ENCODE data around the gene ZC3H18. TPM values are rescaled to one million over a fixed set of nuclear protein-coding genes. Genes with fewer than 3 reads are reported as not detected.

ZC3H18 gene
- total RNA-seq, 1 experiment from 2014 or later, result 12.6 TPM

DNA sequence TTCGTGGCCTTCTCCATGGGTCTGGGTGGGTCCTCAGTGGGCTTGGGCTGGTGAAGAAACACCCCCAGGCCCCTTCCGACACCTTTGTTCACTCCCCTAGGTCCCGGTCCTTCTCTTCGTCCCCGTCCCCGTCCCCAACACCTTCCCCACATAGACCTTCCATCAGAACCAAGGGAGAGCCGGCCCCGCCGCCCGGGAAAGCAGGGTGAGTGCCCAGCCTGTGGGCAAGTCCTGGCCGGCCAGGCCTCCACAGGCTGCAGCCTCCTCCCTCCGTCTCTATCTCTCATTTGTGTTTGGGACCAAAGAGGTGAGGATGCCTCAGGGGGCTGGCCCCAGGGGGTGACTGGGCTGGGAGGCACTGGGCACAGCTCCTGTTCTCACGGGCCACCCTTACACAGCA lies 53.7 kb downstream of the ZC3H18 start:
- DNase-seq (ENCODE audit: low read depth), result no peak

DNA sequence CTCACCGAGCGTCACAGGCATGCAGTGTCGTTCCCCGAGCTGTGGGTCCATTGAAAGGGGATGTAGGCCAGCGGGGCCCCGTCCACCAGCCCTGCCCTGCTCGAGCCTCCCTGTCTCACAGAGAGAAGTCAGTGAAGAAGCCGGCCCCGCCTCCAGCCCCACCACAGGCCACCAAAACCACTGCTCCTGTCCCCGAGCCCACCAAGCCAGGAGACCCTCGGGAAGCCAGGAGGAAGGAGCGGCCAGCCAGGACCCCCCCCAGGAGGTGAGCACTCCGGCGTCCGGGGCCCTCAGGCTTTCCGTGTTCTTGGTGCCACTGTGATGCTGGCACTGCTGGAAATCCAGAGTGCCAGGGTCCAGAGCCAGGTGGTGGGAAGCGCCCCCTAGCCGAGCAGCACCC lies 54.3 kb downstream of the ZC3H18 start:
- DNase-seq (ENCODE audit: low read depth), result no peak

DNA sequence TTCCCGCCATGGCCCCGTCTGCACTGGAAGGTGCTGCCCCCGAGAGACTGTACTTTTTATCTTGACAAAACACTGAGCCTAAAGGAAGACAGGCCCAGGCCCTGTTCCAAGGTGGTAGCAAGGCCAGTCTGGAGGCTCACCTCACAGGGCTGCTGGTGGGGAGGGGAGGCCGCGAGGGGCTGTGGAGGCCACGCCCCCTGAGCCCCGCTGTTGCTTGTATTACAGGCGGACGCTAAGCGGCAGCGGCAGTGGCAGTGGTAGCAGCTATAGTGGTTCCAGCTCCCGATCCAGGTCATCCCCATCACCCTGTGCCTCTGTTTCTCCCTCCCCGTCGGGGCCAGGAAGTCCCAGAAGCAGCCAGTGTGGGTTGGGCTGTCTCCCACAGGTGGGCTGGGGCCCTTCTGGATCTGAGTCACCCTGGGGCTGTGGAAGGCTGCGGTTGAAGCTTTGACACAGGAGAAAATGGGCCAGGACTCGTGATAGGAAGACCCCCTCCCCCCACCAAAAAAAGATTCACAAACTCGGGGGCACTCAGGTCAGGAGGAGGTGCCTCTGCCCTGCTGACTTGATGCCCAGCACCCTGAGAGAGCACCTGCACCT lies 54.9 kb downstream of the ZC3H18 start:
- DNase-seq (ENCODE audit: low read depth), result no peak

DNA sequence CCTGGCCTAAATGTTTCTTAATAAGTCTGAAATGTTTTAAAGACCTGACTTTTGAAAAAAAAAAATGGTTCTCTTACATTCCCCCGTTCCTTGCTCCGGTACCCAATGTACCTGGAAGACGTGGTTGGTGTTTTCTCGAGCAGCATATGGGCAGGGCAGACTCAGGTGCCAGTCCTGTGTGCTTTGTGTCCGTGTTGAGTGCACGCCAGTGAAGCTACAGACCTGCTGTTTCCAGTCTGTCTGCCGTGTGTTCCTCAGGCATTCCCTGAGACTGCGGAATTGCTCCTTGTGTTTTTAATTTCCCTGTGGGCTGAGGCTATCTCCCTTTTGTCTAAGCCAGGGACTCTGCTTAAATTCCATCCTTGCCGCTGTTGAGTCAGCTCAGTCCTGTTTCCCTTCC lies 56.4 kb downstream of the ZC3H18 start:
- DNase-seq (ENCODE audit: low read depth), result no peak

DNA sequence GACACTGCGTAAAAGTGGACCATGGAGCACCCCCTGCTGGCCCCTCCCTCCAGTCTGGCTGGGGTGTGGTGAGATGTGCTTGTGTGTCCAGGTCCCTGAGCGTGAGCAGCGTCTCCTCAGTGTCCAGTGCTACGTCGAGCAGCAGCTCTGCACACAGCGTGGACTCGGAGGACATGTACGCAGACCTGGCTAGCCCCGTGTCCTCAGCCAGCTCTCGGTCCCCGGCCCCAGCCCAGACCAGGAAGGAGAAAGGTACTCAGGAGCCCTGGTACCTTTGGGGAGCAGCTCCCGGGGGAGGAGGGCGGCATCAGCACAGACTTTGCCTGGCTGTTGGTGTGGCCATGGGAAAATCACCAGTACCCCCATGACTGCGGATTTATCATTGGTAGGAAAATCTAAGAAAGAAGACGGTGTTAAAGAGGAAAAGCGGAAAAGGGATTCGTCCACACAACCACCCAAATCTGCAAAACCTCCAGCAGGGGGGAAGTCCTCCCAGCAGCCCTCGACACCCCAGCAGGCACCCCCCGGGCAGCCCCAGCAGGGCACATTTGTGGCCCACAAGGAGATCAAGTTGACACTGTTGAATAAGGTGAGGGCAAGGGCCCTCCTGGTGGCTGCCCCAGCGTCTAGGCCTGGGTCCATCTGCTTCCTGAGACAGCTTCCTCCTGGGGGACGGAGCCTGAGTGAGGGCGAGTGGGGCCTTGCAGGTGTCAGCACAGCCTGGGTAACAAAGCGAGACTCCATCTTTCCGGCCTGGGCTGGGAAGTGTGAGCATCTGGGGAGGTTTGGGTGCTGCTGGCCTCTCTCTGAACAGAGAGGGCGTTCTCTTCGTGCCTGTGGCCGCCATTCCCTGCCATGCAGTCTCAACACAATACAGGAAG lies 57.6 kb downstream of the ZC3H18 start:
- DNase-seq (ENCODE audit: low read depth), result no peak

DNA sequence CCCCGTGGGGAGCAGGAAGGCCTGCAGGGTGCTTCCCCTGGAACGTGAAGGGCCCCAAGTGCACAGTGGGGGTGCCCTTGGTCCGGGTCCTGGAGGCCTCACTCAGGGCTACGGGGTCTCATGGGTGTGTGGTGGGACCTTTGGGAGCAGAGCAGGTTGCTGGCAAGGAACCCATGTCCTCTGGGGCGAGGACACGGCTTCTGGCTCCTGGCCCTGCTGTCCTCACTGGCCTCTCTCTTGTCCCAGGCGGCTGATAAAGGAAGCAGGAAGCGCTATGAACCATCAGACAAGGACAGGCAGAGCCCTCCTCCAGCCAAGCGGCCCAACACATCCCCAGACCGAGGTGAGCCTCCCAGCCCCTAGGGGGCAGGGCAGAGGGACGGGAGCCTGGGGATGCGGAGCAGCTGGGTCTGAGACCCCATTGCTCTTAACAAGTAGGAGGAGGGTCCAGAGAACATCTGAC lies 58.3 kb downstream of the ZC3H18 start:
- no peak for DNase-seq (ENCODE audit: low read depth)

DNA sequence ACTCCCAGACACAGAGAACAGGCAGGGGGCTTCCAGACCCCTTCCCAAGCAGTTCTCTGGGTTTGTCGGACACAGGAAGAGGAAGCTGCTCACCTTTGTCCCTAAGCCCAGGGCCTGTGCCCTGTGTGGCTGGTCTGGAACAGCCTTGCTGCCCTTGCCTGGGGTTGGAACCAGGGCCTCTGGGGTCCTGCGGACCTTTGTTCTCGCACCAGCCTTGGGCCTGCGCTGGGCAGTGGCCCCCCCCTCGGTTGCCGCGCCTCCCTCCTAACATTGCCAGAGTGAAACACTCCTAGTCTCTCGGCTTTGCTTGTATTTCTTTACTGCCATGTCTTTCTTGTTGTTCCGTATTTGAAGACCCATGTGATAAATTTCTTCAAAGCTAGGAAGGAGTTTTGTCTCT lies 59.6 kb downstream of the ZC3H18 start:
- no peak for DNase-seq (ENCODE audit: low read depth)

DNA sequence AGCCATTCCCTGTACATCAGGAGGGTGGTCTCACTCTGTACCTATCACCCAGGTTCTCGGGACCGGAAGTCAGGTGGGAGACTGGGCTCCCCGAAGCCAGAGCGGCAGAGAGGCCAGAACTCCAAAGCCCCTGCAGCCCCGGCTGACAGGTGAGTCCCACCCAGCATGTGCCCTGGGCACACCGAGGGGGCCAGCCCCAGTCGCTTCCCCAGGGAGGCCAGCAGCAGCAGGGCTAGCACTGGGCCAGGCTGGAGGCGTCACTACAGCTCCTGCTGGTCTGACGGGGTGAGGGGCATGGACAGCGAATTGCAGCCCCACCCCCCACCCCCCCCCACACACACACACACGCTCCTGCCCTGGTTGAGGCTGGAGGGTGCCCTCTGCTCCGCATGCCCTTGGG lies 60.2 kb downstream of the ZC3H18 start:
- no peak for DNase-seq (ENCODE audit: low read depth)

DNA sequence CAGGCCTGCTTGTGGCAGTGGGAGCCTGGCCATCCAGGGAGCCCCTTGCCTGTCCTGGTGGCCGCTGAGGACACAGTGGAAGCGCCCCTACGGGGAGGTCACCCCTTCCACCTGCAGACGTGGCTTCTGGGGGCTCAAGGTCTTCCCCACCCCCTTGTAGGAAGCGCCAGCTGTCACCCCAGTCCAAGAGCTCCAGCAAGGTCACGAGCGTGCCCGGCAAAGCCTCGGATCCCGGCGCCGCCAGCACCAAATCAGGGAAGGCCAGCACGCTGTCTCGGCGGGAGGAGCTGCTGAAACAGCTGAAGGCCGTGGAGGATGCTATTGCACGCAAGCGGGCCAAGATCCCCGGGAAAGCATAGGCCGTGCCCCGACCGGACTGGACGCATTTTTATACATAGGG lies 60.7 kb downstream of the ZC3H18 start:
- no peak for DNase-seq (ENCODE audit: low read depth)

DNA sequence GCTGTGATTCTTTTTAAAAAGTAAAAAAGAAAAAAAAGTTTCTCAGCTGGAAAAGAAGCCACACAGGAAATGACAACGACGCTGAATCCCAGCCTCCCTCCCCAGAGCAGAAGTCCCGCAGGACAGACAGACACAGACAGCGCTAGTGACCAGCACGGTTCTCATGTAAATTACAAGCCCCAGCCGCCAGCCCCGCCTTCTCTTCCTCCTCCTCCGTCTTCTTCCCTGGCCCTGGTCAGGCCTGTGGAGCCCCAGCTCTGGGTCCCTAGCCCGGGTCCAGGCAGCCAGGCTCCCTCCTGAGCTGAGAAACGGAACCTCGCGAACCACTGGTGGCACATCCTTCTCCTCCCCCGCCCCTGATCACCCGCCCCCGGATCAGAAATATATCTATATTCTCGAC lies 61.2 kb downstream of the ZC3H18 start:
- DNase-seq (ENCODE audit: low read depth), result no peak

DNA sequence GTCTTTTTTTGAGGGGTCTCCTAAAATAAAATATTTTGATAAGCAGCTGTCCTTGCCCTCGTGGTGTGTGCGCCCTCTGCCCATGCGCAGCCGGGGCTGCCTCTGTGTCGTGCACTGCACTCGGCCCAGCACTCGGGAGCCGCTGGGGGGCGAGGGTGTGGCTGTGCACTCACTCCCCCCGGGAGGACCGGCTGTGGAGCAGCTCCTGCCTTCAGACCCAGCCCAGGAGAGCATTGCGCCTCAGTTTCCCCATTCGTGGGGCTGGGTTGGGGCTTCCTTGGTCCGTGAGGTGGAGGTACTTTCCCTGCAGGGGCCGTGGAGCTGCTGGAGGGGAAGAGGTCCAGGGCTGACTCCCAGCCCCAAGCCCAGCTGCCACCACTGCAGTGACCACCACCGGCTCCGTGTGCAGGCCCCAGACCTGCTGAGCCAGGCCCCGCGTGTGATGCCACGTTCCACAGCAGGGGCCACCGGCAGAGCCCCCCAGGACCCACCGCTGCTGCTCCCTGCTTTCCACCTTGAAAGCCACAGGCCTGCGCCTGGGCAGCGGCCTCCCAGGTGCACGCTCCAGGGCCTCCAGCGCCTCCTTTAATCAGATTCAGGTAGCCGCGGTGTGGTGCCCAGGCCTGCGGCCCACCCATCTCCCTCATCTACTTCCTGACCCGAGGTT lies 61.9 kb downstream of the ZC3H18 start:
- DNase-seq (ENCODE audit: low read depth), result no peak

DNA sequence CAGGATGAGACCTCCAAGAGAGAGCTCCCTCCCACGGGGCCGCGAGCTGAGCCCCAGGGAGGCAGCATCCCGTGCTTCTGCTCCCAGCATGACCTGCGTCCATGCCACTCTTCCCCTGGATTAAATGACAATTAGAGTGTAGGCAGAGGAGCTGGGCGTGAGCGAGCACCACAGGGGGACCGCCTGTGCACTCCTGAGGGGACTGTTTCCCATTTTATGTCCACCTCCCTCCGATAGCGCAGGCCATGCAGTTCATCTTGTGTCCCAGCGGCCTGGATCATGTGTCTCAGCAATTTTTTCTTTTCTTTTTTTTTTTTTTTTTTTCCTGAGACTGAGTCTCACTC lies 62.4 kb downstream of the ZC3H18 start:
- no peak for DNase-seq (ENCODE audit: low read depth)

DNA sequence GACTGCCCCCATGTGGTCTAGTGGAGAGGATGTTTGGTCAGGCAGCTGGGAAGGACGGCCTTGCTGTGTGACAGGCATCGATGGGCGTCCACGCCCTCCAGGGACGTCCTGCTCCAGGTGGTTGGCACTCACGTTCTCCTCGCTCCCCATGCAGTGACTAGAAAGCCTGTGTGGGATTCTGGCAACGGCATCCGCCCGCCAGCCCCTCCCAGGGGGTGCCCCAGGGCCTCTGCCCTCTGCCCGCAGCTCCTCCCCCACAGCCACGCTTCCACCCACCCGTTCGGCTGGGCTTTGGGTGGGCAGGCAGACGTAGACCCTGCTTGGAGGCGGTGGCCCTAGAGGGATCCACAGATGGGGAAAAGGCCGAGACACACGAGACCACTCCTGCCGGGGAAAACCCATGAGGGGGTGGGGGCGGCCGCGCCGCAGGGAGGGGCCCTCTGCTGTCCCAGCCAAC lies 63.5 kb downstream of the ZC3H18 start:
- DNase-seq (ENCODE audit: low read depth), result peak; percentile 42

DNA sequence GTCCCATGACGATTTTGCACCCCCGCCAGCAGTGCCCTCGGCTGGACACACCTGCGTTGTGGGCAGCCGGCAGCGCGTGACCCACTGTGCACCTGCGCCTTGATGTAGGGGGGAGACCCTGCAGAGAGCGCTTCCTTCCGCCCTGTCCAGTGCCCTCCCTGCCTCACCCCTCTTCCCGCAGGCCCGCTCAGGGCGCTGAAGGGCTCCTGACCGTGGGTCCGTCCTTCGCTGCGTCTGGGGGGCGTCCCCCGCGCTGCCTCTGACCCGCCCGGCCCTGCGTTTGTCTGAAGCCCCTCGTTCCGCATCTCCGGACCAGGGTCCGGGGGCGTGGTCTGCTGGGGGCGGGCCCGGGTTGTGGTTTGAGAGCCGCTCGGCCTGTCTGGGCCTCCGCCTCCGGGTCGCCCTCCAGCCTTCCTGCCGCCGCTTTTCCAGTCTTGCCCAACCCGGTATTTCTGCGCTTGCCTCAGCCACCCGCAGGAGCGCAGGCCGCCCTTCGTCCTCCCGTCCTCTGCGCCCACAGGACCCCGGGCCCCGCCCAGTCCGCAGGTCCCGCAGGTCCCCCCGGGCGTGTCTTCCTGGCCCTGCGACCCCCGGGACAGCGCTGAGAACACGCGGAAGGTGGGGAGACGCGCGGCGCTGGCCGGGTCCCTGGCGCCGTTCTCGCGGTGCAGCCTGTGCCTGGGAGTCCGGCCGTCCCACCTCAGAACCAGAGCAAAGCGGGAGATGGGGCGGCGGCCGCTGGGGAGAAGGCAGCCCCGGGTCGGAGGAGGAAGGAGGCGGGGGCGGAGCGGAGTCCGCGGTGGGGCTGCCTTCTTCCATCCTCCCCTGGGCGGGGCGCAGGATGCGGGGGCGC lies 64.2 kb downstream of the ZC3H18 start:
- DNase-seq (ENCODE audit: low read depth), result peak; percentile 75

DNA sequence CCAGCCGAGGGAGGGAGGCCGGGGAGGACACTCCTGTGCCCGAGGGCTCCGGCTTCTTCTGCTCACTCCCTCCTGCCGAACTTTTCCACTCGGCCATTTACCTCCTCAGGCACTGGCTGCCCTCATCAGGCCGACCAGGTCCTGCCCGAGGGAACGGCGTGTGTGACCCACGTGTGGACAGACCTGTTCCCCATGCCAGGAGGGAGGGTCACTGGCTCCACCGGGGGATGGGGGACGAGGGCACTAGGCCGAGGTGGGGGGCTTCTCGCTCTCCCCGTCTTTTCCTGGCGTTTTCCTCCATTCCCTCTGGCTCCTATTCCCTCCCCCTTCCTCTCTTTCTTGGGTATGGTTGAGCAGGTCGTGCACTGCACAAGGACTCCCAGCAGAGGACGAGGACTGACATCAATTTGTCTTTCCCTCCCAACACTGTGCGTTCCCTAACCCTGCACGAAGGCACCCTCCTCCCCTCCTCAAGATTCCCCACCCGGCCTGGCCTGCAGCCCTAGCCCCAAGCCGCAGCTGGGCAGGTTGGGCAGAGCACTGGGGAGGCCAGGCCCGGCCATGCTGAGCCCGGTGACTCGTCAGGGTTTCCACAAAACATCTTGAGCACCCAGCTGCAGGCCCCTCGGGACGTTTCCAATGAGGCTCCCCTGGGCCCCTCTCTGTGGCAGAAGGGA lies 64.9 kb downstream of the ZC3H18 start:
- peak; percentile 34 for DNase-seq (ENCODE audit: low read depth)

DNA sequence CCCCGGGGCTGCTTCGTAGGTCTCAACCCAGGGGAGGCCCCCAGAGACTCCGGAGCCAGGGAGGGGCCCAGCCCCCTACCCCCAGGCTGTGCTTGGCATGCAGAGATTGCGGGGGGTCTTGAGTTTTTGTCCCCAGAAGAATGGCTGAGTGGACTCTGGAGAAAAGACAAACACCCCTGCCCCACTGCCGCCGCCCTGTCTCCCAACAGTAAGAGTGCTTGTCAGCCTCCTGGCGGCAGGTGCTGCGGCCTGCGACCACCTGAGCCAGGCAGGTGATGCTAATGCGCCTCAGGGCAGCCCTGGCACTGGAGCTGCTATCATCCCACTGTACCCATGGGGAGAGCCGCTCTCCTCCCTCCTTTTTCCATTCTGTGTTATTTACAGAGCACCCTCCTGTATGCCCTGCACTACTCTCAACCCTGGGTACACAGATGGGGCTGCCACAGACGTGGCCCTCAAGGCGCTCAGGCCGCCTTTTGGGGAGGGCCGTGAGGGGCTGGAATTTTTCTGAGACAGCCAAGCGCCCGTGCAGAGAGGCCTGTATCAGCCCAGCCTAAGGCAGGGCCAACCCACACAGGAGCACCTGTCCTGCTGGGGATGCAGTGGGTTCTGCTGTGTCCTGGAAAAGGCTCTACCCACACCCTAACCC lies 65.6 kb downstream of the ZC3H18 start:
- no peak for DNase-seq (ENCODE audit: low read depth)

DNA sequence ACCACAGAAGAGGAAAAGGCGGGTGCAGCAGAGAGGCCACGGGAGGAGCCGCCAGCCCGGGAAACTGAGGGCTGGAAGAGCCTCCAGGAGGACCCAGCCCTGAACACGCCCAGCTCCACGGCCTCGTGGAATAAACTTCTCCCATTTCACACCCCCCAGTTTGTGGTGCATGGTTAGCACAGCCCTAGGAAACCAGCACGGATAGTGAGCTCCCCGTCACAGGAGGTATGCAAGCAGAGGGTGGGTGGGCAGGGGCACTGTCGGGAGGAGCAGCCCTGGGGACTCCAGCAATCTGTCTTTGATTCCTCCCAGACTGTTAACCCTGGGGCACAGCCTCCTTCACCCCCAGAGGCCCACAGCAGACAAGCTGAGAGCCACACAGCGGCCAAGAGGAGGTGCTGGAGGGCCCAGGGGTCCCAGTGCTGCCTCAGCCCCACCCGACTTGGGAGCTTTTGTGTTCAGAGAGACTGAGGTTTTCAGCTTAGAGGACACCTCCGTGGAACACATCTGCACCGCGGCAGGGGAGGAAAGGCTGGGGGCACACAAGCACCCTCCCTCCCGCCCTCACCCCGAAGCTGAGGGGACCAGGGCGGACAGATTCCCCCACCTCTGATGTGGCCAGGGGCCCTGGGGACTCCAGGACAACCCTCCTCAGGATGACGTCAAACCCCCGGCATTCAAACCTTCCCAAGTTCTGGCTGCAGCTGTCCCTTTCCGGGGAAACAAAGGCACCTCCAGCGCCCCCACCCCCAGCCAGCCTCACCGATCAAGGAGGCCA lies 66.5 kb downstream of the ZC3H18 start:
- DNase-seq (ENCODE audit: low read depth), result no peak

DNA sequence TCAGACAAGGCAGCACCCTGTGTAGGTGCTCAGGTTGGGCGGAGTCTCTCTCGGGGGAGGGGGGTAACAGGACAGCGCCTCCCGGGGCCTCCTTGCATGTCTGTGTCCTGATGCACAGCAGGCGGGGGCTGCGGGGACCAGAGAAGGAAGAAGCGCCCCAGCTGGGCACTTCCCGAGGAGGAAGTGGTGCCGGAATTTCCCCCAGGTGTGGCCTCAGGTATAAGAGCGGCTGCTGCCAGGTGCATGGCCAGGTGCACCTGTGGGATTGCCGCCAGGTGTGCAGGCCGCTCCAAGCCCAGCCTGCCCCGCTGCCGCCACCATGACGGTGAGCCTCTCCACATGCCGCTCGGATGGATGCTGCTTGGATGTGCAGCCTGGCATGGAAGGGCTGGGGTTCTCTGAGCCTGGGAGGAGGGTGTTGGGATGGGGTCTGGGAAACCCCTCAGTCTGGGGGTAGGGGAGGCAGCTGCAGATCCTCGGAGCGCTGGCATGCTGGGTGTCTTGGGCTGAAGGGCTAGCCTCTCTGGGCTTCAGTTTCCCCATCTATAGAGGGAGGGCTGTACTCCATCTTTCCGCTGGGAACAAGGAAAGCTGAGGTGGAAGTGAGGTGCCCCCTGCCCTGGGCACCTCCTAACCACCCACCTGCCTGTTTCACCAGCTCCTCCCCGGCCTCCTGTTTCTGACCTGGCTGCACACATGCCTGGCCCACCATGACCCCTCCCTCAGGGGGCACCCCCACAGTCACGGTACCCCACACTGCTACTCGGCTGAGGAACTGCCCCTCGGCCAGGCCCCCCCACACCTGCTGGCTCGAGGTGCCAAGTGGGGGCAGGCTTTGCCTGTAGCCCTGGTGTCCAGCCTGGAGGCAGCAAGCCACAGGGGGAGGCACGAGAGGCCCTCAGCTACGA lies 68.4 kb downstream of the ZC3H18 start, which contains the start of gene IL17C:
TSS of gene IL17C (plus strand) at position 250 of the 908 bp plus-strand sequence. CDS start at position 320, 70 bp downstream.
- no peak for DNase-seq (ENCODE audit: low read depth)
